HG02623 (cell line): ENCODE data around the gene MISP.

Source experiments
- ATAC-seq: cut with Tn5 transposase; IDR thresholded peaks from one replicate; pipeline ENCODE4 v1.9.1; 2021; ENCODE audit warnings: moderate library complexity; ENCODE audit not compliant: unreplicated experiment

MISP gene

DNA sequence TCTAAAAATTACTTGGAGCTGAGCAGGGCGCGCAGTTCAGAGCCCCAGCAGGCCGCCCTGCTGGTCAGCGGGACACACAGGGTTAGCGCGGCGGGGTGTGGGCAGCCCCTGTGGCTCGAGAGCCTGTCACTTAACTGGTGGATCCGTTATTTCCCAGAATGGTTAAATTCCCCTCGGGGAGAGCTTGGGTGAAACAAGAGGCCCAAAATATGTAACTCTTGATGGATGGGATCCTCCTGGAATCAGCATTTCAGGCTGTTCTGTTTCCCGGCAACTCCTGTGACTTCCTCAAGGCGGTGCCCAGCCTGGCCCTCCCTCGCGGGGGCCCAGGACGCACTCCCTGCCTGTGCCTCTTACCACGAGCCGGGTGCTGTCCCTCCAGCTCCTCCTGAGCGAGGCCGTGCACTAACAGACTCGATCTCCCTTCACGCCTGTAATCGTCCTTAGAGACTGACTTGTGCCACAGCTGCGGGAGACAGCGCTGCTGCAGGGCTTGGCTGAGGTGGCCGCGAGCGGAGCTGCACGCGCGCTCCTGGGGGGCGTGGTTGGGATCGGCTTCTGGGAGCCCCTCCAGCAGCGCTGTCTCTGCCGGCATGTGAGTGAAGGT lies 56.0 kb downstream of the MISP start:
- ATAC-seq: no peak

DNA sequence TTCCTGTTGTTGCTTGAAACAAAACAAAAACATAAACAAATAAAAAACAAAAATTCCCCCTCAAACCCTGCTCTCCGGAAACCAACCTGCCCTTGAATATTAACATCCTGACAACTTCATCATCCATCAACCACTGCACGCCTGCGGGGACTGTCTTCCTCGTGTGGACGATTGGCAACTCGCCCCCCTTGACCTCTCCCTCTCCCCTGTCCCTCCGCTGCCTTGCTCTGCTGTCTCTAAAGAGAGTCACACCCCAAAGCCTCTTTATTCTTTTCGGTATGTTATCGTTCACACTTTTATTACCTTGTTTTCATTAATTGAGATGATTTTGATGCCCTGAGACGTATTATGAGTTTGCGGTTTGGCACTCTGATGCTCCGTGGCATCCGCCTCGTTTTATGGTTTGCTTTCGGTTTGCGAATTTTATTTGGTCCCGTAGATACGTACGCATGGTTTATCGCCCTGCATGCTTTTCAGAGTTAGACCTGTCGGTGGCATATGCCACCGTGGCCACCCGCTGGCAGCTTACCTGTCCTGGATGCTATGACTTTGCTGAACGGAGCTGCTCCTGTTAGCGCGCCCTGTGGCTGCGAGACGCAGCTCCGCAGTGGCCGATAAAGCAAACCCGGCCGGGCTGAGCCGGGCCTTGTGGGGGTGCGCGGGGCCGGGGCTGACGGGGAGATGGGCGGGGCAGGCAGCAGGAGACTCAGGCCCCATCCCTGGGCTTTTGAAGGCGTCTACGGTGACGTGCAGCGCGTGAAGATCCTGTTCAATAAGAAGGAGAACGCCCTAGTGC lies 56.9 kb downstream of the MISP start:
- no peak for ATAC-seq

DNA sequence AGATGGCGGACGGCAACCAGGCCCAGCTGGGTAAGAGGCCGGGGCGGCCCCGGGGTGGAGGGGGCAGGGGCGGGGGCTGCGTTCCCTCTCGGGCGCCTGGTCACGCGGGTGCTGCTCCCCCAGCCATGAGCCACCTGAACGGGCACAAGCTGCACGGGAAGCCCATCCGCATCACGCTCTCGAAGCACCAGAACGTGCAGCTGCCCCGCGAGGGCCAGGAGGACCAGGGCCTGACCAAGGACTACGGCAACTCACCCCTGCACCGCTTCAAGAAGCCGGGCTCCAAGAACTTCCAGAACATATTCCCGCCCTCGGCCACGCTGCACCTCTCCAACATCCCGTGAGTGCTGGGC lies 57.5 kb downstream of the MISP start:
- ATAC-seq: no peak

DNA sequence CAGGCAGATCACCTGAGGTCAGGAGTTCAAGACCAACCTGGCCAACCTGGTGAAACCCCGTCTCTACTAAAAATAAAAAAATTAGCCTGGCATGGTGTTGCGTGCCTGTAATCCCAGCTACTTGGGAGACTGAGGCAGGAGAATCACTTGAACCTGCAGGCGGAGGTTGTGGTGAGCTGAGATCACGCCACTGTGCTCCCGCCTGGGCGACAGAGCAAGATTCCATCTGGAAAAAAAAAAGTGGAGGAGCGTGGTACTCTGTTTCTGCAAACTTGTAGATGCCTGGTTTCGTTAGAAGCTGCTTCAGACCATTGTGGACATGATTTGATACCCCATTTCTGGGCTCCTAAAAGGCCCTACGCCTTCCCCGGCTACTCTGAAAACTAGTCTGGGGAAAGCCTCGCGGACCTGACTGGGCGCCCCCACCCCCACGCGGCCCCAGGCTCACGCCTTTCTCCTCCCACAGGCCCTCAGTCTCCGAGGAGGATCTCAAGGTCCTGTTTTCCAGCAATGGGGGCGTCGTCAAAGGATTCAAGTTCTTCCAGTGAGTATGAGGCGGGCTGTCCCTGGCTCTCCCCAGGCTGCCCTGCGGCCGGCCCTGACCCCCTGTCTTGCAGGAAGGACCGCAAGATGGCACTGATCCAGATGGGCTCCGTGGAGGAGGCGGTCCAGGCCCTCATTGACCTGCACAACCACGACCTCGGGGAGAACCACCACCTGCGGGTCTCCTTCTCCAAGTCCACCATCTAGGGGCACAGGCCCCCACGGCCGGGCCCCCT lies 59.4 kb downstream of the MISP start:
- no peak for ATAC-seq

DNA sequence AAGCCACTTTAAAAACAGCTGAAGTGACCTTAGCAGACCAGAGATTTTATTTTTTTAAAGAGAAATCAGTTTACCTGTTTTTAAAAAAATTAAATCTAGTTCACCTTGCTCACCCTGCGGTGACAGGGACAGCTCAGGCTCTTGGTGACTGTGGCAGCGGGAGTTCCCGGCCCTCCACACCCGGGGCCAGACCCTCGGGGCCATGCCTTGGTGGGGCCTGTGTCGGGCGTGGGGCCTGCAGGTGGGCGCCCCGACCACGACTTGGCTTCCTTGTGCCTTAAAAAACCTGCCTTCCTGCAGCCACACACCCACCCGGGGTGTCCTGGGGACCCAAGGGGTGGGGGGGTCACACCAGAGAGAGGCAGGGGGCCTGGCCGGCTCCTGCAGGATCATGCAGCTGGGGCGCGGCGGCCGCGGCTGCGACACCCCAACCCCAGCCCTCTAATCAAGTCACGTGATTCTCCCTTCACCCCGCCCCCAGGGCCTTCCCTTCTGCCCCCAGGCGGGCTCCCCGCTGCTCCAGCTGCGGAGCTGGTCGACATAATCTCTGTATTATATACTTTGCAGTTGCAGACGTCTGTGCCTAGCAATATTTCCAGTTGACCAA lies 60.1 kb downstream of the MISP start:
- no peak for ATAC-seq

DNA sequence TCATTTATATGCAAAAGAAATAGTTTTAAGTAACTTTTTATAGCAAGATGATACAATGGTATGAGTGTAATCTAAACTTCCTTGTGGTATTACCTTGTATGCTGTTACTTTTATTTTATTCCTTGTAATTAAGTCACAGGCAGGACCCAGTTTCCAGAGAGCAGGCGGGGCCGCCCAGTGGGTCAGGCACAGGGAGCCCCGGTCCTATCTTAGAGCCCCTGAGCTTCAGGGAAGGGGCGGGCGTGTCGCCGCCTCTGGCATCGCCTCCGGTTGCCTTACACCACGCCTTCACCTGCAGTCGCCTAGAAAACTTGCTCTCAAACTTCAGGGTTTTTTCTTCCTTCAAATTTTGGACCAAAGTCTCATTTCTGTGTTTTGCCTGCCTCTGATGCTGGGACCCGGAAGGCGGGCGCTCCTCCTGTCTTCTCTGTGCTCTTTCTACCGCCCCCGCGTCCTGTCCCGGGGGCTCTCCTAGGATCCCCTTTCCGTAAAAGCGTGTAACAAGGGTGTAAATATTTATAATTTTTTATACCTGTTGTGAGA lies 60.7 kb downstream of the MISP start:
- ATAC-seq: no peak

DNA sequence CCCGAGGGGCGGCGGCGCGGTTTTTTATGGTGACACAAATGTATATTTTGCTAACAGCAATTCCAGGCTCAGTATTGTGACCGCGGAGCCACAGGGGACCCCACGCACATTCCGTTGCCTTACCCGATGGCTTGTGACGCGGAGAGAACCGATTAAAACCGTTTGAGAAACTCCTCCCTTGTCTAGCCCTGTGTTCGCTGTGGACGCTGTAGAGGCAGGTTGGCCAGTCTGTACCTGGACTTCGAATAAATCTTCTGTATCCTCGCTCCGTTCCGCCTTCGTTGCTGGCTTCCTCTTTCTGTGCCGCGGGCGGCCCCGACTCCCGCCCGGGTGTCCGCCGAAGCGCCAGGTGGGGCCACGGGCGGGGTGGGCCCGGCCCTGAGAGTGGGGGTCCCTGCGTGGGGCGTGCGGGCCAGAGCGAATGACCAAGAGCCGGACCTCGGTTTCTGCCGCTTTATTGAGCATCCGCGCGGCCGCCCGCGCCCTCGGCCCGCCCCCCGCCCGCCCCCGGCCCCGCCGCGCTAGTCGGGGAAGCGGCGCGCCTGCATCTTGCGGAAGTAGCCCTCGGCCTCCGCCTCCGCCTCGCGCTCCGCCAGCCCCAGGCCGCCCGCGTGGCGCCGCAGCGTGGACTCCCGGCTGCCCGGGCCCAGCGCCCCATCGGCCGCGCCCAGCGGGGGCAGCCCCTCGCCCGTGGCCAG lies 61.3 kb downstream of the MISP start:
- no peak for ATAC-seq

DNA sequence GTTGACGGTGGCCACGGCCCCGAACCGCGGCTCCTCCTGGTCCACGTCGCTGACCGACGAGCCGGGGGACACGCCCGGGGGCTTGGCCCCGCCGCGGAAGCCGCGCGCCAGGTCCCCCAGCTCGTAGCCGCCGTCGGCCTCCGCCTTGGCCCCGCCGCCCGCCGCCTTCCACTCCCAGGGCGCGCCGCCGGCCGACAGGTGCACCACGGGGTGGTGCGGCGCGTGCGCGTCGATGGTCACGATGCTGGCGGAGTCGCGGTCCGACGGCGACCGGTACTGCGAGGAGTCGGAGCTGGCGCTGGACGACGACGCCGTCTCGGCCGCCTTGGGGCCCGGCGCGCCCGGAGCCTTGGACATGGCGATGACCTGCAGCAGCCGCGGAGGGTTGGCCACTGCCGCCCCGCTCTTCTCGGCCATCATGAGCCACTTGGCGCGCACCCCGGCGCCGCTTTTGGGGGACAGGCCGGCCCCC lies 61.9 kb downstream of the MISP start:
- ATAC-seq: no peak

DNA sequence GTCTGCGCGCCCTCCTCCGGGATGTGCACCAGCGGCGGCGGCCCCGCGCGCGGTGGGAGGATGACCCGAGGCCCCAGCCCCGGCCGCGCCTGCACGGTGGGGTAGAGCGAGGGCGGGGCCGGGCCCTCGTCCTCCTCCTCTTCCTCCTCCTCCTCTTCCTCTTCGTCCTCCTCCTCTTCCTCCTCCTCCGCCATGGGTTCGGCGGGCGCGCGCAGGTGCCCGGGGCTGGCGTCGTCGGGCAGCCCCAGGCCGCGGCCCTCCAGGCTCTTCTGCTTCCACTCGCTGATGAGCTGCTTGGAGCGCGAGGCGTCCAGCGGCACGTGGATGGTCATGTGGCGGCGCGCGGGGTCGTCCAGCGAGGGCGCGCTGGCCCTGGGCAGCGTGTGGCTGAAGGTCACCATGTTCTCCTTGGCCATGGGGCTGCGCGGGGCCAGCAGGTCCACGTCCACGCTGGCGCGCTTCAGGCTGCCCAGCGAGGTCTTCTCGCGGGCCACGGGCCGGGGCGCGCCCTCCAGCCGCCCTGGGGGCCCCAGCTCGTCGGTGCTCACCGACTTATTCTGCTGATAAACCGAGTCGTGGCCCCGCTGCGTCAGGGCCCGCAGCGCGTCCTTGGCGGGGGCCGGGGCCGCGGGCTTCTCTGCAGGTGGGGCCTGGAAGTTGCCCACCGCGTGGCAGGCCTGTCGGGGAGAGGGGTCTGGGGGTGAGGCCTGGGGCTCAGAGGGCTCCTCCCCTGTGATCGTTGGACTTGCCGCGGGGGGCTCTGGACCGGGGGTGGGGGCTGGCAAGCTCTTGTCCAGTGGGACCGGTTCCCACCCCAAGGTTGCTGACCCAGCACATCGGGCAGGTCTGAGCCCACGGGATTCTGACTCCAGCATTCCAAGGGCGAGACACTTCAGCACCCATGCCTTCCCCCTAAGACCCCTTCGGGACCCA lies 62.6 kb downstream of the MISP start:
- no peak for ATAC-seq
